GM23338 (cell line): ENCODE measurements around the gene DRD2. TPM values are rescaled to one million over a fixed set of nuclear protein-coding genes. Genes with fewer than 3 reads are reported as not detected.

Experiments used
- ATAC-seq: fragments of 200-7000 bp; cut with Tn5 transposase; 3 replicates; pipeline ENCODE4 v1.9.1; 2020
- DNase-seq: peaks from one replicate; pipeline ENCODE4 v3.0.0-alpha.2; 2015; ENCODE audit warnings: low spot score
- H2AFZ ChIP-seq: fragments of 200-600 bp; sonication (generic); 2 replicates; pipeline ENCODE4 v1.8.0; 2016; ENCODE audit warnings: antibody characterized with exemption, mild to moderate bottlenecking, moderate library complexity
- H3F3A ChIP-seq: fragments of 200-600 bp; sonication (generic); replicated peaks from 2 replicates; pipeline ENCODE4 v1.8.0; 2017; ENCODE audit warnings: antibody characterized with exemption, mixed run types, low read depth
- H3K27ac ChIP-seq: fragments of 200-600 bp; sonication (generic); 2 replicates; pipeline ENCODE4 v1.6.1; 2016; ENCODE audit warnings: low read depth
- H3K27me3 ChIP-seq: fragments of 200-600 bp; sonication (generic); 2 replicates; pipeline ENCODE4 v1.8.0; 2016; ENCODE audit warnings: mild to moderate bottlenecking, mixed run types, moderate library complexity; ENCODE audit not compliant: insufficient read depth
- H3K36me3 ChIP-seq: fragments of 200-600 bp; sonication (generic); 2 replicates; pipeline ENCODE4 v1.8.0; 2016; ENCODE audit warnings: mild to moderate bottlenecking; ENCODE audit not compliant: insufficient read depth
- H3K4me1 ChIP-seq: fragments of 200-600 bp; sonication (generic); 2 replicates; pipeline ENCODE4 v1.8.0; 2016; ENCODE audit warnings: mild to moderate bottlenecking, moderate library complexity; ENCODE audit not compliant: insufficient read depth
- H3K4me2 ChIP-seq: fragments of 200-600 bp; sonication (generic); 2 replicates; pipeline ENCODE4 v1.7.1; 2017; ENCODE audit warnings: mixed run types
- H3K4me3 ChIP-seq: fragments of 200-600 bp; sonication (generic); 2 replicates; pipeline ENCODE4 v1.6.1; 2016; ENCODE audit warnings: mixed run types
- H3K79me2 ChIP-seq: fragments of 200-600 bp; sonication (generic); replicated peaks from 2 replicates; pipeline ENCODE4 v1.8.0; 2017; ENCODE audit warnings: mild to moderate bottlenecking; ENCODE audit not compliant: insufficient read depth
- H3K9me2 ChIP-seq: fragments of 200-600 bp; sonication (generic); 2 replicates; pipeline ENCODE4 v1.8.0; 2017; ENCODE audit not compliant: insufficient read depth
- H4K20me1 ChIP-seq: fragments of 200-600 bp; sonication (generic); replicated peaks from 2 replicates; pipeline ENCODE4 v1.8.0; 2017; ENCODE audit warnings: mild to moderate bottlenecking; ENCODE audit not compliant: insufficient read depth
- H3K27ac Mint-ChIP-seq: 2 replicates; pipeline ENCODE4 v1.8.0; 2020; ENCODE audit warnings: inconsistent platforms, mild to moderate bottlenecking, moderate library complexity, mixed read lengths
- H3K27me3 Mint-ChIP-seq: 3 replicates; pipeline ENCODE4 v1.8.0; 2022; ENCODE audit warnings: low read depth, mild to moderate bottlenecking, moderate library complexity, mixed read lengths, inconsistent platforms; ENCODE audit not compliant: insufficient read depth, poor library complexity
- H3K36me3 Mint-ChIP-seq: 3 replicates; pipeline ENCODE4 v1.8.0; 2021; ENCODE audit warnings: low read depth, mild to moderate bottlenecking, inconsistent platforms, moderate library complexity, mixed read lengths
- H3K4me1 Mint-ChIP-seq: 3 replicates; pipeline ENCODE4 v1.8.0; 2020; ENCODE audit warnings: mild to moderate bottlenecking, inconsistent platforms, mixed read lengths
- H3K4me3 Mint-ChIP-seq: 3 replicates; pipeline ENCODE4 v1.8.0; 2021; ENCODE audit warnings: moderate library complexity, mild to moderate bottlenecking, inconsistent platforms, mixed read lengths
- H3K9me3 Mint-ChIP-seq: 3 replicates; pipeline ENCODE4 v1.8.0; 2020; ENCODE audit warnings: moderate library complexity, mild to moderate bottlenecking, inconsistent platforms, mixed read lengths
- CREB1 ChIP-seq: fragments of 250-450 bp; sonication (Bioruptor Pico); IDR thresholded peaks from 2 replicates; pipeline ENCODE4 v1.5.0; 2020; ENCODE audit warnings: low read depth, mild to moderate bottlenecking, moderate library complexity
- CTCF ChIP-seq, 2 experiments: fragments of 200-600 bp in 1 of 2; sonication (generic) in 1 of 2; conservative IDR thresholded peaks; 2 replicates each; pipeline versions ENCODE4 v1.5.1 to v1.6.1; 2016 to 2017; ENCODE audit warnings: antibody characterized with exemption in 2 of 2, low read depth in 2 of 2, mild to moderate bottlenecking in 2 of 2, moderate library complexity in 1 of 2
- ETS1 ChIP-seq: IDR thresholded peaks from 2 replicates; pipeline ENCODE4 v1.6.1; 2016; ENCODE audit warnings: antibody characterized with exemption
- EZH2 ChIP-seq: fragments of 200-600 bp; sonication (generic); IDR thresholded peaks from one replicate; pipeline ENCODE4 v1.8.0; 2017; ENCODE audit warnings: antibody characterized with exemption, mild to moderate bottlenecking, low read depth; ENCODE audit not compliant: unreplicated experiment
- EZH2phosphoT487 ChIP-seq: fragments of 200-600 bp; sonication (generic); IDR thresholded peaks from one replicate; pipeline ENCODE4 v1.8.1; 2018; ENCODE audit warnings: antibody characterized with exemption; ENCODE audit not compliant: unreplicated experiment
- JUNB ChIP-seq: IDR thresholded peaks from one replicate; pipeline ENCODE4 v1.6.1; 2016; ENCODE audit warnings: antibody characterized with exemption; ENCODE audit not compliant: unreplicated experiment
- NANOG ChIP-seq: IDR thresholded peaks from 2 replicates; pipeline ENCODE4 v1.6.1; 2016; ENCODE audit warnings: antibody characterized with exemption, borderline replicate concordance
- POLR2AphosphoS5 ChIP-seq: IDR thresholded peaks from 2 replicates; pipeline ENCODE4 v1.6.1; 2016; ENCODE audit warnings: antibody characterized with exemption, low read depth
- REST ChIP-seq: IDR thresholded peaks from one replicate; pipeline ENCODE4 v1.6.1; 2018; ENCODE audit warnings: antibody characterized with exemption; ENCODE audit not compliant: unreplicated experiment
- STAT1 ChIP-seq: IDR thresholded peaks from one replicate; pipeline ENCODE4 v1.6.1; 2016; ENCODE audit warnings: antibody characterized with exemption; ENCODE audit not compliant: unreplicated experiment
- ZNF114 ChIP-seq: fragments of 250-450 bp; sonication (Bioruptor Pico); IDR thresholded peaks from 2 replicates; pipeline ENCODE4 v1.5.0; 2020; ENCODE audit warnings: mild to moderate bottlenecking, moderate library complexity
- ZNF331 ChIP-seq: fragments of 250-450 bp; sonication (Bioruptor Pico); IDR thresholded peaks from 2 replicates; pipeline ENCODE4 v1.5.0; 2020; ENCODE audit warnings: low read depth, mild to moderate bottlenecking, moderate library complexity
- ZNF462 ChIP-seq: fragments of 250-450 bp; sonication (Bioruptor Pico); IDR thresholded peaks from 2 replicates; pipeline ENCODE4 v1.5.0; 2020; ENCODE audit warnings: mild to moderate bottlenecking, moderate library complexity
- polyA plus RNA-seq: library from polyadenylated mRNA; unstranded; fragments of >200 nt; fragmentation: Nextera tagmentation; extraction: Ambion mirVana; gene quantifications from 2 replicates; pipeline ENCODE4 v1.2.1, GENCODE V29; 2016
- total RNA-seq: library from RNA; depleted of rRNA; stranded (reverse); fragments of >200 nt; shearing (Covaris generic); gene quantifications from 2 replicates; pipeline ENCODE4 v1.2.3, GENCODE V29; 2014

The DRD2 gene
- total and polyA plus RNA-seq, 2 experiments from 2014 or later, result 0.21 to 0.66 TPM

GRCh38 chr11:113444502-113445123 is 30.6 kb downstream of the DRD2 start:
- Histone ChIP-seq H3K4me2 (no peak overlapping the region), H3K36me3 (no peaks in the 10 kb centered on the region), H3K27me3 (no peaks in the 10 kb centered on the region), H3K9me2 (no peaks in the 10 kb centered on the region), H2AFZ (no peak overlapping the region), H3K27ac (no peak overlapping the region), H3F3A (no peaks in the 10 kb centered on the region), H3K4me3 (no peak overlapping the region), H3K4me1 (no peaks in the 10 kb centered on the region), H3K79me2 (no peaks in the 10 kb centered on the region), H4K20me1 (no peaks in the 10 kb centered on the region)
- no peaks in the 10 kb centered on the region for H3K4me1 Mint-ChIP-seq
- peaks cover 9% of the 10 kb centered on the region for H3K27me3 Mint-ChIP-seq
- no peaks in the 10 kb centered on the region for H3K9me3 Mint-ChIP-seq
- H3K27ac Mint-ChIP-seq, result no peak overlapping the region
- no peak overlapping the region for H3K4me3 Mint-ChIP-seq
- ATAC-seq (no peak), DNase-seq (no peak)
- H3K36me3 Mint-ChIP-seq, result no peaks in the 10 kb centered on the region
- TF ChIP-seq NANOG (no peak), ZNF114 (CRISPR knock-in tag) (no peak), REST (no peak), STAT1 (no peak), ETS1 (no peak), ZNF462 (CRISPR knock-in tag) (no peak), POLR2AphosphoS5 (no peak), EZH2phosphoT487 (no peak), CREB1 (no peak), JUNB (no peak), ZNF331 (CRISPR knock-in tag) (no peak), EZH2 (no peak), CTCF (conservative IDR thresholded peaks at IDR 0.05; ENCODE audit: low read depth in 2 of 2) (no peak)
